HL-60 (cell line): ENCODE measurements around the gene UQCRQ.

Experiments used
- CTCF ChIP-seq: IDR thresholded peaks from one replicate; pipeline ENCODE4 v1.5.1; 2011; ENCODE audit warnings: low read length, control low read depth, inconsistent platforms; ENCODE audit not compliant: insufficient read depth
- POLR2AphosphoS5 ChIP-seq: IDR thresholded peaks from 2 replicates; pipeline ENCODE4 v1.6.1; 2012; ENCODE audit warnings: low read depth

GRCh38 chr5:132823481-132824050 lies 42.9 kb upstream of the UQCRQ start:
- TF ChIP-seq CTCF (no peak), POLR2AphosphoS5 (no peak)
